GM21360 (cell line): ENCODE measurements around the gene LRRC7.

Experiments
- ATAC-seq: cut with Tn5 transposase; IDR thresholded peaks from one replicate; pipeline ENCODE4 v1.9.1; 2021; ENCODE audit warnings: mild to moderate bottlenecking, moderate library complexity; ENCODE audit not compliant: unreplicated experiment

The LRRC7 gene

DNA sequence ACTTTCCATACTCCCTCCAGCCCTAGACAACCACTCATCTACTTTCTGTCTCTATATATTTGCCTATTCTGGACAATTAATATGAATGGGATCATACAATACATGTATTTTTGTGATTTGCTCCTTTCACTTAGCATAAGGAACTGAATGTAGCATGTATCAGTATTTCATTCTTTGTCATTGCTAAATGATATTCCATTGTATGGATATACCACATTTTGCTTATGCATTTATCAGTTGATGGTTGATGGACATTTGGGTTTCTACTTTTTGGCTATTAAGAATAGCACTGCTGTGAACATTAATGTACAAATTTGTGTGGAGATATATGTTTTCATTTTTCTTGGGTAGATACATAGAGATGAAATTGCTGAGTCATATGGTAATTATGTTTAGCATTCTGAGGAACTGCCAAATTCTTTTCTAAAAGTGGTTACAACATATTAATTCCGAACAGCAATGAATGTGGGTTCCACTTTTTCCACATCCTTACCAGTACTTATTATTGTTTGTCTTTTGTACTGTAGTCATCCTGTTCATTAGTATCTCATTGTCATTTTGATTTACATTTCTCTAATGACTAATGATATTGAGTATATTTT lies 516.7 kb downstream of the LRRC7 start:
- no peak for ATAC-seq

DNA sequence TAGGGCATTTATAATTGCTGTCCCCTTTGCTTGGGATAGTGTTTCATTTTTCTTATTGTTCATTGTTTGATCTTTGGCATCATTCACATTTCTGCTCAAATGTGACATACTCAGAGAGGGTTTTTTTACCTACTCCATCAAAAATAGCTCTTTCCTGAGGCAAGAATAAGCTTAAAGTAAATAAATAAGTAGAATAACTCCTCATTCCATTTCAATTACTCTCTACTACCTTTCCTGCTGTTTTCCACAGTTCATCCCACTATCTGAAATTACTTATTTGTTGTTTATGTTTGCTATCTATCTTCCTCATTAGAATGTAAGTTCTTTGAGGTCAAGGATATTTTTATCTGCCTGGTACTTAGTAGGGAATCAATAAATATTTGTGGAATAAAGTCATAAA lies 517.8 kb downstream of the LRRC7 start:
- ATAC-seq = no peak

DNA sequence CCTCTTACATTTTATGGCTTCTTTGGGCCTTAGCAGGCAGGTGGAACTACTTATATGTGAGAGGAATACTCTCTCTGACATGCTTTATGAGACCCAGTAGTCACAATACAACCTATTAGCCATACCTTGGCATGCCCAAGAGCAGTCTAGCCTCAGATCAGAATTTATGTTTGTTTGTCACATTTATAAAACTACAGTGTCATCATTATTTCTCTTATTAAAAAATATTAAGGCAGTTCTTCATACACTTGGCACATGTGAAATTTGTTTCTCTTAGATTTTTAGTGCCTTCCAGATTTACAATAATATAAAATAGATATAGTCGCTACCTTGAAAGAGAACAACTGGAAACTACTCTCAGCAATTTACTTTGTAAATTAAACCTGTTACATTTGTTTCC lies 519.2 kb downstream of the LRRC7 start:
- no peak for ATAC-seq

DNA sequence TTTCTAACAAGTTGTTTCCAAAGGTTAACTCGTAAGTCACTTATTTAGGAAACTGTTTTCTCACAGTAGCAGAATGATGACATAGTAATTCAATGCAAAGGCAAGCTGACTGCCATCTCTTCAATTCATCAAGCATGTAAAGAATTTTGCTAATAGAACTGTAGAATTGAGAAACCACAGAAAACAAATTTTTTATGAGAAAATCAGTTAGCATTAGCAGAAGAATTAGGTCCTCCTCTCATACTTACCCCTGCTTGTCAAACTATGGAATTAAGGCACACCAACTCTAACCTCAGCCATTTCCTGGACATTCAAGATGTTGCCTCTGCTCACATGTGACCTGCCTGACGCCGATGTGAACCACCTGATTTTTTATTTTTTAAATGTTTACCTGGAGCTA lies 522.4 kb downstream of the LRRC7 start:
- ATAC-seq = no peak

DNA sequence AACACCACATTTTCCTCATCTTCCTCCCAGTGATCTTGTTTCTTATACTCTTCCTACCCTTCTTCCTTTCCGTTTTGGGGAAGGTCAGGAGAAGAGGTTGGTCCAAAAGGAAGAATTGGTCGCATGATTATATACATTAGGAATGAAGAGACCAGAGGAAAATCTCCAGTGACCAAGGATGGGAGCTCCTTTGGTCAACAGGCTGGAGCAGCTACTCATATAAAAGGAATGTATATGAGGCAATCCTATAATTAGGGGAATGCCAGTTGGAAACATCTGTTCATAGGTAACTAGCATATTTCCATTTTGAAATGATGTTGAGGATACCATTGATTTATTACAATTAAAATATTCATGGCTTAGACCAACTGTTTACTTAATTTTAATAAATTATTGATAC lies 523.2 kb downstream of the LRRC7 start:
- ATAC-seq = no peak

DNA sequence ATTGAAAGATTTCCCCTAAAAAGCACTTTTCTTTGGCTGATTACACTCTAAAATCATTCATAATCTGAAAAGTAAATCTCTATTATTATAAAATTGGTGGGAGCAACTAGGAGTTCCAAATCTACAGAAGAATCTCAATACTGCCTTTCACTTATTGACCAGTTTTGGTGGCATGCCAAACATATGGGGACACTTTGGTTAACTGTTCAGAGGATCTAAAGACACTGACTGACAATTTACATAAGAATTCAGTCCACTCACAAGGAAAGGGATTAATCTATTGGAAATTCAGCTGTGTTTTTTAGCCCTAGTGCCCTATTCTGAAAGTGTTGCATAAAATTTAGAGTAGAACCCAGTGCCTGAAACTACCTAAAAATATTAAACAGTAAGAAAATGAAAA lies 524.1 kb downstream of the LRRC7 start:
- ATAC-seq = no peak

DNA sequence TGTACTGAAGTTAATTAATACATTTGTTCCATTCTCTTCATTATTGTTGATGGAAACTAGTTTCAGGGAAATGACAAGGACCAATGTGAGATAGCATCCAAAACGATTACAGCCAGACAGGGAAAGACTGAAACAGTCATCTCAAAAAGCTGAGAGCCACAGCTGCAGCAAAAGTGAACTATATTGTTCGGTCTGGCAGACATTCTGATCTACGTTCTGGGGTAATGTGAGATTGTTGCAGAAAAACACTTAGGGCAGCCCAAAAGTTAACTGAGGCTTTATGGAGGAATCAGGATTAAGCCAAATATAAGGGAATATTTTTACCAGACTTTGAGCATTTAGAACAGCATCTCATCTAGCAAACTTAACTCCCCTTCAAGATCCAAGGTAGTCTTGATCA lies 524.8 kb downstream of the LRRC7 start:
- no peak for ATAC-seq

DNA sequence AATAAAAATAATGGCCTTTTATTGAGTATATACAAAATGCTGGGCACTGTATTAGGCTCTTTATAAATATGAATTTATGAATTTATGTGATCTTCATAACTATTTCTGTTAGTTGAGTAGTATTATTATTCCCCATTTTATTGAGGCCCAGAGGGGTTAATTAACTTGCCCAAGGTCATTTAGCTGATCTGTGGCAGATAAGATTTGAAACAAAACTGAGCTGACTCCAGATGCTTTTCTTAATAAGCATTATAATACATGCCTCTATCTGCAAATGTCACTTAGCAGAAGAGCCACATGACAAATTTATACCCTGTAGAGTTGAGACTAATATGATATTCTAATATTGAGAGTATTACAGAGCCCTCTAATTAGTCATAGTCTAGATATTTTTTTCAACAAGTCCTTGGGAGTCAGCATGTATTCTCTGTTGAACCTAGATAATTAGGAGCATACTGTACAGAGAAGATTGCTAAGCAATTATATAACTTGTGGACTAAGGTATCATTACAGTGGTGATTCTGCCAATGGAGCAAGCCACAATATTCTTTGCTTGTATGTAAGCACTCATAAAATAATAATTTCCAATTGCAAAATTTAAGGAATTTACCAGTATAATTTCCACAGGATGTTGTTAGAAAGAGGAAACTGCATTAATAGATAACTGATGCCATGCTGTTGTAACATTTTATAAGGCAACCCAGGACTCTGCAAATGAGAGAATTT lies 525.7 kb downstream of the LRRC7 start:
- ATAC-seq = no peak

DNA sequence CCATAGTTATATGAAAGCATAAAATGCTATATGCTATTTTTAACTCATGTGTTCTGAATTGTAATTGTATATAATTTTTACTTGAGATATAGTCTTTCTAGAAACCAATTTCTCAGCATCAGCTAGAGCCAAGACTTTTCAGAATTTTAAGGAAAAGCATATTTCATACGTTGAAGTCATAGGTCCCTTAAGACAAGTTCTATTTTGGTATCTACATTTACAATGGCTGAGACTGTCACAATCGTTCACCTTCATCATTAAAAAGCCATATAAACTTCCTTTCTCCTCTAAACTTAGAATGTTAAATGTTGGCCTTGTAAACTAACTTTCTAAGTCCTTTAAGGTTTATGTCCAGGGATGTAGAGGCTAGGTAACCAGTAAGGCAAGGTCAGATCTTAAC lies 533.5 kb downstream of the LRRC7 start:
- ATAC-seq = no peak

DNA sequence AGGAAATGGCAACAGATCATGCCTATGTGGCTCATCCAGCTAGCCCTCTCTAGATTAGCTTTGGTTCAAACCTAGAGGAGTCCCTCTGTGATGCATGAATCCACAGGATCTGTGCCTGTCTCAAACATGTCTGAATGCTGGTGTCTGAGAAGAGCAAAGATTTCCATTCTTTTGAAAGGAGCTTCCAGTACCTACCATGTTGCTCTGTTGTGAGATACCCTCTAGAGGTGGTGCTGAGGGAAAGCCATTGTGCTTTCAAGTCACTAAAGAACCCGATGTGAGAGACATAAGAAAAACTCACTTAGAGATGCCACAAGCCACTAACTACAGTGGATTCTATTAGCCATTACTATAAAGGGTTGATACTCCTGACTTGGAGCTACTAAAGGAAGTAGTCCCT lies 534.1 kb downstream of the LRRC7 start:
- no peak for ATAC-seq

DNA sequence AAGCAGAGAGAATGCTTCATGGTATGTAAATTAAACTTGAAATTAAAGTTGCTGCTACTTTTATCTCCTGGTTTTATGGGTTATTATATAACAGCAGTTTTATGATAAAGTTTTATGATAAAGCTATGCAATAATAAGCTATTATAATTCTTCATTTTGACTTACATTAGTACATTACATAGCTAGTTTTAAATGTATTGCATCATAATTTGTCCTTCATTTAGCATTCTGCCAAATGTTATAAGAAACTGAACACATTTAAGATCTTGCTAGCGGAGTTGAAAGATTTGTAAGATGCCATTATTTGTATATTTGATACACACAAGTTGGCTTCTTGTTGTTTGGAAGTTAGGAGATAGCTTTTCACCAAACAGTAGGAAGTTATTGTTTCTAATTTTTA lies 536.0 kb downstream of the LRRC7 start:
- no peak for ATAC-seq

DNA sequence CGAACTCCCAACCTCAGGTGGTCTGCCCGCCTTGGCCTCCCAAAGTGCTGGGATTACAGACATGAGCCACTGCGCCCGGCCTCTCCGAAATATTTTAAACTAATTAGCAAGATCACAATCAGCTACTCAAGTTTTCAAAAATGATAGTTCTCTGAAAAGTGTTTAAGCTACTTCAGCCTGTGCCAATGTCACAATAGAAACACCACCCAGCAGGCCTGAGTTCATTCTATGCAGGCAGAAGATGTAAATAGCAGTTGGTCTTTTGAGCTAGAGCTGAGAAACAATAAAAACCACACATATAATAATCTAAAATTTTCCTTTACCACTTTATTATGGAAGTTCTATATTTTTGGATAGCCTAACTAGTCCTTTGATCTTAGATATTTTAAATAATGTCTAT lies 541.5 kb downstream of the LRRC7 start:
- no peak for ATAC-seq

DNA sequence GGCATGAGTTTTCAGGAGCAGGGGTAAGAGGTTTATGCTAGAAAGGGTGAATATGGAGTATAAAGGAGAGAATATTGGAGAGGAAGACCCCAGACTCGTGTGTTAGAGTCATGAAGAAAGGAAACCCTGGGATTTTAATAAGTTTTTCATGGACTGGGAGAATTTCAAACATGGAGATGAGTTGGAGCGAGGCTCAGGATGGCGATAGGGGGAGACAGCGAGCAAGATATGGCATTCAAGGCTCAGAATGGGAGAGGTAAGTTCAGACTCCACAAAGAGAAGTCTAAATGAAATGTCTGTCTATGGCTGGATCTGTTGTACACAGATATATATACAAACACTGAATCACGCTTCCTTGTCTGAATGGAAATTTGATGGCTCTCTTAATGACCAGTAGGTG lies 545.1 kb downstream of the LRRC7 start:
- ATAC-seq = no peak

DNA sequence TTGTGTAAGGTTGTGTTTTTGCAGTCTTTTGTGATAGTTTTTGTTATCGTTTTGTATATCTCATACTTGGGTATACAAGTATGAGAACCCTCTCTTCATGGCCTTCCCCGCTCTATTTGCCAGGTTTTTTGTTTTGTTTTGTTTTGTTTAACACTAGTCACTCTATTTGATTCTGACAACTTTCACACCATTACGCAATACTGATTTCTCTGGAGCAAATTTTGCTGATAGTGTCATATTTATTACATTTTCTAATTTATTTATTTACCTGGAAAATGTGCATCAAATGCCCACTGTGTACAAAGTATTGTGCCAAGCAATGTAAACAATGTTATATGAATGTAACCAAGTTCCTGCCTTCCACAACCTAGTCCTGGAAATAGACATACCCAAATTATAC lies 547.6 kb downstream of the LRRC7 start:
- ATAC-seq = no peak

DNA sequence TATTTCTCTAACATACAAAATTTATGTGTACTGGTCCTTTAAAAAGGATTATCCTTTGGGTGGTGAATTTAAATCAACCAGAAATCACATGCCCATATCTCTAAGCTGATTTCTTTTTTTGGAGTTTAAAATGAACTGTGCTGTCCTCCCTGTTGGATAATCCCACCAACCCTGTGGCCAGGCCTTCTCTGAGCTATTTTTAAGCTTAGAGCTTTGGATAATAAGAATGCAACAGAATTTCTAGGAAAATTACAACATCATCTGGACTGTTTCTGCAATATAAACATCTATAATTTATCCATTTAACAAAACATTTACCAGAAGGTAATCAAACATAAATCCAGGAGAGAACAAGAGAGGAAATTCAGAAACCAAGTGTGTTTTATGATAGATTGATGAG lies 549.3 kb downstream of the LRRC7 start:
- ATAC-seq = no peak

DNA sequence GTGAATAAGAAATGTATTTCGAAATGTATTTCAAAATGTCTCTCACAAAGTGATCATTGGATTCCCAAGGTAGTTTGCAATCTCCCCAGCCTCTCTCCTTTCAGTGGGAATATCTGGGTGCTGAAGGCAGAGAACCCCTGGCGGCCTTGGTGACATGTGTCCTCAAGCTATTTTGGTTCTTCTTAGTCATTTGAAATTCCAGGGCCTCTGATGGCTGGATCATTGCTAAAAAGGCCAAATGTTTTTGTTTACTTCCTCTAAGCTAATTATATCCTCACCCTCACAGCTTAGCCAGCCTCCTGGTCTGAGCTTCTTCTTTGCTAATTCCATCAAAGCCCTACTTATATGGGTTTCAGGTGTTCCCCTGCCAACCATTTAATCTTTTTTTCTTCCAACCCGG lies 566.4 kb downstream of the LRRC7 start:
- no peak for ATAC-seq

DNA sequence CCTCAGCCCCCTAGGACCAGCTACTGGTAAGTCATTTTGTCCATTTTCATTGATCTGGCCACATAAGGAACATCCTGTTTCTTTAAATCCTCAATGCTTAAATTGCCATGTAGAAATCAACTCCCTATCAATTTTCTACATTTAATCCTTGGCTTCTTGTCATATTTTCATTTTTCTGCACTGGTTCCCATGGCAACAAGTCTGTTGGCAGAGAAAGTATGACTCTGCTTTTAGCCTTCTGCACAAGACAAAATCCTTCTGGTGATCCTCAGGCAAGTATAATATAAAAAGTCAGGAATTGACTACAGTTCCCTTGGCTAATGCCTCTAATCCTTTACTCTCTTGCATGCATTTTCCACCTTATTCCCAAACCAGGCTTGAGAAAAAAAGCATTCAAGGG lies 572.6 kb downstream of the LRRC7 start:
- ATAC-seq = no peak

DNA sequence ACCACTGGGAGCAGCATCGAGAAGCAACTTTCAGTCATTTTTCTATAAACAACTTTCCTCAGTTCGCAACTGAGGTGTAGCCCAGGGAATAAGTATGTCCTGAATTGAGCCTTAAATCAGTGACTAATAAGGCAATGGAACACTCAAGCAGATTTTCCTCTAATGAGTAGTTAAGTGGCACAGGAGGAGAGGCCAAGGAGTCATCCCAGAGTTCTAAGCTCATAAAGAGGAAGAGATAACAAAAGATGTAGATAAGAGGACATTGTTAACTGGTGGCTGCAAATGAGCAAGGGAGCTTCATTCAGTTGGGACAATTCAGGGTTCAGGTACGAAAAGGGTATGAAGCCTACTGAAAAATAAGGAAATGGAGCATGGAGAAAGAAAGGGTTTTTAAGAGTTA lies 573.2 kb downstream of the LRRC7 start:
- ATAC-seq = no peak

DNA sequence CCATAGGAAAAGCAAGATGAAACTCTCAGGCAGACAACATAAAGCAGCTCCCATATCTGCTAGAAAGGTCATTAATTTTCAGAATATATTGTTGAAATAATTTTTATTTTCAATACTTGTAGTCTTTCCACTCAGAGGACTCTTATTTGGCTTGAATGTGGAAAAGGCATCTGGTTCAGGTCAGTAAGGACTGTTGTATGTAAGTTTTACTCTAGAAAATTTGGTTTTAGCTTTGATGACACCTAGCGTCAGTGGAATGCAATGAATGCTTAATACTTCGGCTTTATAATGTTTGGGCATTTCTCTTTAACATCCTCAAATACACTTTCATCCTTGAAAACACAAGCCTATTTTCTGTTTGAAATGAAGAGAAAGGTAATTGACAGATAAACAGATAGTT lies 574.4 kb downstream of the LRRC7 start:
- no peak for ATAC-seq

DNA sequence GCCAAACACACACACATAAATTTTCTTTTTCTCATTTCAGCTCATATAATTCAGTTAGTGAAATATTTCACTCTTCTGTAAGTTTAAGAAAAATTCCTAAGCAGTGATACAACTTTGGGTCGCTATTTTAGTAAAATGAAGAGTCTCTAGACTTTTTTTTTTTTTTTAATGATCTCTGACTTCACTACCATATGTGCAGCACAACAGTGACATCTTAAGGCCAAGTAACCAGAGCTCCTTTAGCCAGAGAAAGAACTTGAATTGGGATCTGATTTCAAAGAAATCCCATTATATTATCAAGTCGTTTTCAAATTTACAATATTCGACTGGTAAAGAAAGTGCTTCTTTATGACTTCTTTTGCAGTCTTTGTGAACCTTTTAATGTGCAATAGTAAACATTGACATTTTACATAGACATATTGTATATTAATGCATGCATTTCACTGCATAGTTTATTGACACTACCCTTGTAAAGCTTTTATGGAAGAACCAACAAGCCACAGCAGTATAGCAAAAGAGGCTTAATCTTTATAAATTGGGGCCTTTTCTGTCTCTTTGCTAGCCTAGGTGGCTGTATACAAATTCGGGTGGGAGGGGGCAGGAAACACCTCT lies 575.4 kb downstream of the LRRC7 start:
- no peak for ATAC-seq

DNA sequence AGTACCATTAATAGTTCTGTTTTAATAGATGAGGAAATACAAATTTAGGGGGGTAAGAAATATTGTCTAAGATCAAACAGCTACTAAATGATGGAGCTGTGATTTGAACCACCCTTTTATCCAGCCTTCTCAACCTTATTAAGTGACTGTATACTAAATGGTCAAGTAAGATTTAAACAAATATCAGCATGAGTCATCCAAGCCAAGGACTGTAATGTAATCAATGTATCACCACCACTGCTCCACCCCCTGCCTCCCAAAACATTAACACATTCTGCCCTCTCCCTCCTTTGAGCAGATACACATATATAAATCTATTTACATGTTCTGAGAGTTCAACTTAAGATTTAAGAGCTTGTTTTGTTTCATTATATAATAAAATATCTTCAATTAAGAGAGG lies 578.8 kb downstream of the LRRC7 start:
- no peak for ATAC-seq

DNA sequence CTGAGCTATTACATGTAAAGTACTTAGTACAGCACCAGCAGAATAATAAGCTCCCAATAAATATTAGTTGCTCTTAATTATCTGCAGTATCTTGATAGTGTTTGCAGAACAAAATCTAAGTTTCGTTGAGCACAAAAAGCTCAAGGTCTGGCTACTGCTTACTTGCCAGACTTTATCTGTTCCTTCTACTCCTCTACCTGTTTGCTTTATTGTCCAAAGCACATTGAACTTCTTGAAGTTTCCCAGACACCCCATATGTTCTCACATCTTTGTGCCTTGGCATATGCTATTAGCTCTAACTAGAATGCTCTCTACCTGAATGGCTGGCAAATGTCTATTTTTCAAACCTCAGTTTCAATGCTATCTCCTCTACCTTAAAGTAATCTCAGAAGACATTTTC lies 582.7 kb downstream of the LRRC7 start:
- ATAC-seq = no peak

DNA sequence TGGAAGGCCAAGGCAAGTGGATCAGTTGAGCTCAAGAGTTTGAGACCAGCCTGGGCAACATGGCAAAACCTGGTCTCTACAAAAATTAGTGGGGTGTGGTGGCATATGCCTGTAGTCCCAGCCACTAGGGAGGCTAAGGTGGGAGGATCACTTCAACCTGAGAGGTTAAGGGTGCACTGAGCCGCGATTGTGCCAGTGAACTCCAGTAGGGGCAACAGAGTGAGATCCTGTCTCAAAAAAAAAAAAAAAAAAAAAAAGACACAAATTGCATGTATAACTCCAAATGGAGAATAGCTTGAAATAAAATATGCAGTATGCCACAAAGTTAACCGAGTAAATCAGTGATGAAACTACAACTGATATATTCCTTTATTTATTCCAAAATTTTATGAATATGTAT lies 586.0 kb downstream of the LRRC7 start:
- ATAC-seq = no peak
